ENCODE measurements around the gene GPR132. TPM values are rescaled to one million over a fixed set of nuclear protein-coding genes. Genes with fewer than 3 reads are reported as not detected.

GPR132 gene
- total RNA-seq, 4 donors from 2014 or later: 2.7 to 9.0 (median 7.6) TPM

- no peak for TF ChIP-seq CTCF (IDR thresholded peaks at IDR 0.05)
- ATAC-seq (ENCODE audit: low FRiP score) (no peak), DNase-seq (ENCODE audit: low spot score) (no peak)
Observed at GRCh38 chr14:105069522-105069870, 4.3 kb upstream of the GPR132 start.

GRCh38 chr14:105068818-105069217, 3.6 kb upstream of the GPR132 start:
- DNase-seq (ENCODE audit: low spot score): no peak
- no peak for ATAC-seq (ENCODE audit: low FRiP score)
- no peak for TF ChIP-seq CTCF (IDR thresholded peaks at IDR 0.05)

- TF ChIP-seq CTCF (IDR thresholded peaks at IDR 0.05): no peak
- DNase-seq (ENCODE audit: low spot score): no peak
- ATAC-seq (ENCODE audit: low FRiP score): no peak
Observed at GRCh38 chr14:105067969-105068301, 2.7 kb upstream of the GPR132 start.

GRCh38 chr14:105067140-105067968, 2.1 kb upstream of the GPR132 start:
- no peak for TF ChIP-seq CTCF (IDR thresholded peaks at IDR 0.05)

GRCh38 chr14:105066240-105067071, 1.2 kb upstream of the GPR132 start:
- DNase-seq (ENCODE audit: low spot score): no peak
- TF ChIP-seq CTCF (IDR thresholded peaks at IDR 0.05): no peak
- no peak for ATAC-seq (ENCODE audit: low FRiP score)

More at GRCh38 chr14:105067140-105067968, 2.1 kb upstream of the GPR132 start:
- DNase-seq (ENCODE audit: low spot score) (no peak), ATAC-seq (ENCODE audit: low FRiP score) (no peak)

GRCh38 chr14:105064721-105065143, 498 bp downstream of the GPR132 start:
- no peak for DNase-seq (ENCODE audit: low spot score)
- no peak for ATAC-seq (ENCODE audit: low FRiP score)
- no peak for TF ChIP-seq CTCF (IDR thresholded peaks at IDR 0.05)
